Activated T-helper 1 cell treated with Interleukin-2 at 50 U/mL for 16 hours (primary cell): ENCODE data around the gene ZSCAN22.
"Not testable (repeated sequence)": the region's sequence is repeated elsewhere in the genome, so short reads cannot be mapped to it uniquely, and the experiment has no call there.

ENCODE experiments used
- DNase-seq: peaks from one replicate; pipeline ENCODE4 v3.0.0-alpha.2; 2020; ENCODE audit warnings: low read depth

ZSCAN22 gene

GRCh38 chr19:58374200-58374599 lies 47.4 kb downstream of the ZSCAN22 start:
- no peak for DNase-seq

DNA sequence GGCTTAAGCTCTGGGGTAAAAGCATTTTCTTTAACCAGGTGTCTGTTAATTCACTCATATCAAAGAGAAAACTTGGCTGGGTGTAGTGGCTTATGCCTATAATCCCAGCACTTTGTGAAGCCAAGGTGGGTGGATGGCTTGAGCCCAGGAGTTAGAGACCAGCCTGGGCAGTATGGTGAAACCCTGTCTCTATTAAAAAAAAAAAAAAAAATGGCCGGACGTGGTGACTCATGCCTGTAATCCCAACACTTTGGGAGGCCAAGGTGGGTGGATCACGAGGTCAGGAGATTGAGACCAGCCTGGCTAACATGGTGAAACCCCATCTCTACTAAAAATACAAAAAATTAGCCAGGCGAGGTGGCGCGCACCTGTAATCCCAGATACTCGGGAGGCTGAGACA lies 49.9 kb downstream of the ZSCAN22 start:
- DNase-seq: not testable (repeated sequence)

GRCh38 chr19:58379246-58379645 lies 52.5 kb downstream of the ZSCAN22 start:
- DNase-seq: no peak

GRCh38 chr19:58380037-58380661 lies 53.4 kb downstream of the ZSCAN22 start:
- DNase-seq: no peak

DNA sequence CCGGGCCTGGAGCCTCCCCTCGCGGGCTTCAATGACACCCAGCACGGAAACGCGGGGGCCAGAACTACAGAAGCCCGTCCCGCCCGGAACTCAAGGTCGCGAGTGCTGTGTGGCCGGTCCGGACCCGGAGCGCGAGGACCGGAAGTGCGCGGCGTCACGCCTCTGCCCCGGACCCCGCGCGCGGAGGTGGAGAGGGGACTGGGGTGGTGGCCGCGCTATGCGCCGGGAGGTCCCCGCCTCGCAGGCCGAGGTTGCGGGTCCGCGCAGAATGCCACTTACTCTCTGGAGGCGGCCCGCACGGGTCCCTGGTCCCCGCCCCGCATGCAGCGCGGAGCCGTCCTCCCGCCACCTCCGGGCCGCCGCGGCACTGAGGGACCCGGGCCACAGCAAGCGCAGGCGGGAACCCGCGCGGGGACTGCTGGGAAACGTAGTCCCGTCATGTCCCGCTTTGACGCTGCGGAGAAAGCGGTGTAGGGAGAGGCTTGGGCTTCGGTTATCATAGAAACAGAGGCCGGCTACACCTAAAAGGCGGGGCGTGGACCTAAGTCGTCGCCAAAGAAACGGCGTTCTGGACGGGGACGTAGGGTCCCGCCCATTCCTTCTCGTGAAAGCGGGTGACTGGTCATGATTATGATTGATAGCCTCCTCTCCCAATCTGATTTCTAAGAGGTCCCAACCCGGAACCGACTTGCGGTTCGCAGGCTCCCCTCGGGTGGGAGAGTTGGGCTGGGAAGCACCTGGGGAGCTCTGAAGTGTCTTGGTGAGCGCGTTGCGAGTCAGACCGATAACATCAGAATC lies 54.1 kb downstream of the ZSCAN22 start, which contains the start of gene ZNF837:
Gene ZNF837 (minus strand): TSS at position 369 of the 798 bp plus-strand sequence. CDS start 11,698 bp downstream, outside the sequence.
- peak; percentile 93 for DNase-seq

DNA sequence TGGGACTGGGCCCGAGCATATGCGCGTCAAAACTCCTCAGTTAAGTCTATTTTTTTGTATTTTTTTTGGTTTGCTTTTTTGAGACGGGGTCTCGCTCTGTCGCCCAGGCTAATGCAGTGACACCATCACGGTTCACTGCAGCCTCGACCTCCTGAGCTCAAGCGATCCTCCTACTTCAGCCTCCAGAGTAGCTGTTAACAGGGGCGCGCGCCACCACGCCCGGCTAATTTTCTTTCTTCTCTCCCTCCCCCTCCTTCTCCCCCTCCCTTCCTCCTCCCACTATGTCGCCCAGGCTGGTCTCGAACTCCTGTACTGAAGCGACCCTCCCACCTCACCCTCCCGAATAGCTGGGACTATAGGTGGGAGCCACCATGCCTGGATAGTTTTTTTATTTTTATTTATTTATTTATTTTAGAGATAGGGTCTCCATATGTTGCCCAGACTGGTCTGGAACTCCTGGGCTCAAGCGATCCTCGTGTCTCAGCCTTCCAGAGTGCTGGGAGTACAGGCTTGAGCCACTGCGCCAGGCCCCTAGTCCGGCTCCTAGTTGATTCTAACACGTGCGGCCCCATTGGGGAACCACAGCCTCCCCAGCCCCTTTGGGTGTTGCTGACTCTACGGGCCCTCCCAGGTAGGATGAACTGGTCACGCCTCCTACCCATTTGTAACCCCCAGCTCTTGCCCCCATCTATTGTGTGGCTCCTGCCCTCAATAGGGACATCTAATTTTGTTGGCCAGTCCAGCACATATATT lies 54.8 kb downstream of the ZSCAN22 start:
- DNase-seq: no peak

DNA sequence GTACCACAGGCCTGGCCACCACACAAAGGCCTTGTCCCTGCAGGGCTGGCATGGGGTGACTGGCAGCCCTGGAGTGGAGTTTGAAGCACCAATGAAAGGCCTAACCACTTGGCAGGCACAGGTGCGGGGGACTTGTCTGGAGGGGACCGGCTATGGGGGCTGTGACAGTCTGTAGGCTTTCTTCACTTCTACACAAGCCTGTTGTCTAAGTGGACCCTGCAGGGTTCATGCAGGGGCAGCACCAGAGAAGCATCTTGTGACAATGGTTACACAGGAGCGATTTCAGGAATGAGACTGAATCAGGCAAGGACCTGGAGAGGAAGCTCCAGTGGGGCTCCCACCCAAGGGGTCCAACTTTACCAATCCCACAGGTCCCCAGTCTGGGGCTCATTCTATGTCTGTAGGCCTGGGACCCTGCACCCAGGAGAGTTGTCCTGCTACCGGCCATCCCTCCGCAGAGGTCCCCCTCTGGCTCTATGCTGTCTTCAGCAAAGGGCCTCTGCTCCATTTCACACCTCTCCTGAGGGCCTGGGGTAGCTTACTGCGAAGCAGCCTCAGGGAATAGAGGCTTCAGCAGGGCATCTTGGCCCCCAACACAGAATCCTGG lies 56.3 kb downstream of the ZSCAN22 start:
- DNase-seq: no peak

- DNase-seq: no peak
Observed at GRCh38 chr19:58385313-58385890, 58.6 kb downstream of the ZSCAN22 start.

- no peak for DNase-seq
Observed at GRCh38 chr19:58385891-58386575, 59.2 kb downstream of the ZSCAN22 start.

- peak; percentile 92 for DNase-seq
Observed at GRCh38 chr19:58386576-58387337, 60.0 kb downstream of the ZSCAN22 start, which contains the start of gene RPS5. RPS5 (plus strand) TSS chr19:58387269; CDS start chr19:58388138, 869 bp downstream.

GRCh38 chr19:58387338-58388174 lies 60.8 kb downstream of the ZSCAN22 start:
- no peak for DNase-seq

GRCh38 chr19:58388175-58388526 lies 61.4 kb downstream of the ZSCAN22 start:
- DNase-seq: no peak
